IPS DF 4.7 (cell line): ENCODE measurements around the gene CBX7.

Experiments used
- DNase-seq: peaks from one replicate; pipeline ENCODE4 v3.0.0-alpha.2; 2013; ENCODE audit warnings: low spot score; ENCODE audit errors: extremely low read depth

The CBX7 gene

DNA sequence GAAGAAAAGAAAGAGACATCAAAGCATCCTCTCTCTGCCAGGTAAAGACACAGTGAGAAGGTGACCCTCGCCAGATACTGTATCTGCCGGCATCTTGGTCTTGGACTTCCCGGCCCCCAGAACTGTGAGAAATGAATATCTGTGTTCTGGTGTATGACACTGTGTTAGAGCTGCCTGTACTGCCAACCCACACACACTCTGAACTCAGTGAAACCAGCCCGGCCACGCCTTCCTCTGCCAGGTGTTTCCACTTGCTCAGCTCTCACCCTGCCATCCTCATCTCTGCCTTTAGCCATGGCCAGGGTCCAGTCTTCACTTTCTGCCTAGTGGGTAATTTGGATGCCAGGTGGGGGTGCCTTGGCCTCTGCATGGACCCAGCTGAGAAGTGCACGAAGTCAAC, 24.0 kb downstream of the CBX7 start:
- no peak for DNase-seq

DNA sequence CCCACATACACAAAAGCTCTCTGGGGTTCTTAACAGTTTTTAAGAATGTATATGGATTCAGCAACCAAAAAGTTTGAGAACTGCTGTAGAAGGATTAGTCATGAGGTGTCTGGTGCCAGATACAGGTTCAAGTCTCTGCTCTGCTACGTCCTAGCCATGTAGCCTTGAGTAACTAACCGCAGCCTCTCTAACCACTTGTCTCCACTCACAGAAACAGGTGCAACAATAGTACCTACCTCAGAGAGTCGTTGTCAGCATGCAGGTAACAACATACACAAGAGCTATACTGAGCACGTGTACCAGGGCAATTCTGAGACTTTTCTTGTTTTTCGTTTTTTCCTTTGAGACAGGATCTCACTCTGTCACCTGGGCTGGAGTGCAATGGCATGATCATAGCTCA, 26.9 kb downstream of the CBX7 start:
- DNase-seq = no peak

DNA sequence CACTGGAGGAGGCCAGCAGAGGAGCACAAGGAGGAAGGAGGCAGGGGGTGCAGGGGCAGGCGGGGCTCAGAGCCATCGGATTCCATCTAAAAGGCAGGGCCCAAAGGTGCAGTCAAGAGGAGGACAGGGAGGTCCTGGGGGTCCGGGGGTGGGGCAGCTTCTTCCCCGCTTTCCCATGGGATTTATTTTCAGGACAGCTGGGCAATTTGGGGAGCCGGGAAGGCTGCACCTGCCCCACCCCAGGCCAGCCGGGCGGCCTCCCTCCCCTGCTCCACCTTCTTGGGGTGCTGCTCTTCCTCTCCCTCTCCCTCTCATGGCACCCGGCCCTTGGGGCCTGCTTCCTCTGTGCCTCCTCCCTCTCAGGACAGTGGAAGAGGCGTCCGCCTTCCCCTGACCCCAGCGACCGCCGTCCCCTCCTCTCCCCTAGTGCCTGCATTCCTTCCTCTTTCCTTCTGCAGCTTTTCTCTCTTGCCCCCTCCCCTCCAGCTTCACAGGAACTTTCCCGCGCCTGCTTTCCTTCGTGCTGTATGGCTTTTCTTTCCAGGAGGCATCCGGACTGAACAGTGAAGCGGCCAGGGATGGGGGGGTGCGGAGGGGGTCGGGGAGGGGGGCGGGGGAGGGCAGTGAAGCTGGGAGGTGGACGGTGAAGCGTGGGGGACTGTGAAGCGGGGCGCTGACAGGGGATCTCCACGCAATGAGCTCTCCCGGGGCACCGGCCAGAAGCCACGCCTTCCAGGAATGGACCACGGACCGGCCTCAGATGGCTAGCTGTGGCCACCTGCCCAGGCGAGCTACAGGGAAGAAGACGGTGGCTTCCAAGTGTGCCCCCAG, 28.5 kb downstream of the CBX7 start:
- DNase-seq = no peak

DNA sequence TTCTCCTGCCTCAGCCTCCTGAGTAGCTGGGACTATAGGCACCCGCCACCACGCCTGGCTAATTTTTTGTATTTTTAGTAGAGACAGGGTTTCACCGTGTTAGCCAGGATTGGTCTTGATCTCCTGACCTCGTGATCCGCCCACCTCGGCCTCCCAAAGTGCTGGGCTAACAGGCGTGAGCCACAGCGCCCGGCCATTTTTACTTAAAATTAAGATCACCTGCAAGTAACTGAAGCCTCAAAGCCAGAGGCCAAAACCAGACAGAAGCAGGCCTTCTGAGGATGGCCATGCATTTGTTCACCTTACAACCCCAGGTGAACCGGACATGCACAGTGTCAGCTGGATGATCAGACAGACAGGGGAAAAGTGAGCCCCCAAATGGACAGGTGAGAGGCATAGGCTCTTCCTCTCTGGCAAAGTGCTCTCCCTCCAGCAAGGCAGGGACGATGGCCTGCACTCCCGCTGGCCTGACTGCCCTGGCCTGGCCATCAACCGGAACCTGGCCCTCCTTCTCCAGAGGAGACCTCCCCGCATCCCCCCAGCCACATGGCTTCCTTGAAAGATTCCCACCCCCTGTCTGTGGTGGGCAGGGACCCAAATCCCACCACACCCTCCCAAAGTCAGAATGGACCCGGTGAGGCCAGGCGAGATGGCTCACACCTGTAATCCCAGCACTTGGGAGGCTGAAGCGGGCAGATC, 29.6 kb downstream of the CBX7 start:
- no peak for DNase-seq

DNA sequence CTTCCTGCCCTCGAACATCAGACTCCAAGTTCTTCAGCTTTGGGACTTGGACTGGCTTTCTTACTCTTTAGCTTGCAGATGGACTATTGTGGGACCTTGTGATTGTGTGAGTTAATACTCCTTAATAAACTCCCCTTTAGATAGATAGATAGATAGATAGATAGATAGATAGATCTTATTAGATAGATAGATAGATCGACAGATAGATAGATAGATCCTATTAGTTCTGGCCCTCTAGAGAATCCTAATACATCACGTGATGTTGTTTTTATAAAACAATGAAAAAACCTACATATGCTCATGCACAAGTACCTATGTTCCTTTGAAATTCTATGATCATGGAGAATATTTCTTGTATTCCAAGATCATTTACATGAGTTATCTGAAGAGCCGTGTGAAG, 31.5 kb downstream of the CBX7 start:
- DNase-seq = no peak

DNA sequence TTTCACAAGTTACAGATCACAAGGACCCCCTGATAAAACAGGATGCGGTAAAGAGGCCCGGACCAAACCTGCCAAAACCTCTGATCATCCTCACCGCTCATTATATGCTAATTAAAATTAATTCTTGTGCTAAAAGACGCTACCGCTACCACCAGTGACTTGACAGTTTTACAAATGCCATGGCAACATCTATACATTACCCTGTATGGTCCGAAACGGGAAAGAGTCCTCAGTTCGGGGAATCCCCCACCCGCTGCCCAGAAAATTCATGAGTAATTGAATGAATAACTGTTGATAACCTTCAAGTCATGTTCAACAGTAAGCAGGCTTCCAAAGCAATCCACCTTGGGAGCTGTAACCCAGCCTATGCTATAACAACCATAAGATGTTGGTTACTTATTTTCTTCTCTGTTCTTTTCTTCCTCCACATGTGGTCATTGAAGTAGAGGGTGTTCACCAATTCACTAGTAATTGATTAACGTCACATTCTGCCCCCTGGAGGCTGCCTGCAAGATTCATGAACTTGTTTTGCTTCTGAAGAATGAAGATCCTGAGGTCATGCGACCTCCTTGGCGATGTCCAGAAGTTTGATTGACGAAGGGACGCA, 34.8 kb downstream of the CBX7 start:
- no peak for DNase-seq

DNA sequence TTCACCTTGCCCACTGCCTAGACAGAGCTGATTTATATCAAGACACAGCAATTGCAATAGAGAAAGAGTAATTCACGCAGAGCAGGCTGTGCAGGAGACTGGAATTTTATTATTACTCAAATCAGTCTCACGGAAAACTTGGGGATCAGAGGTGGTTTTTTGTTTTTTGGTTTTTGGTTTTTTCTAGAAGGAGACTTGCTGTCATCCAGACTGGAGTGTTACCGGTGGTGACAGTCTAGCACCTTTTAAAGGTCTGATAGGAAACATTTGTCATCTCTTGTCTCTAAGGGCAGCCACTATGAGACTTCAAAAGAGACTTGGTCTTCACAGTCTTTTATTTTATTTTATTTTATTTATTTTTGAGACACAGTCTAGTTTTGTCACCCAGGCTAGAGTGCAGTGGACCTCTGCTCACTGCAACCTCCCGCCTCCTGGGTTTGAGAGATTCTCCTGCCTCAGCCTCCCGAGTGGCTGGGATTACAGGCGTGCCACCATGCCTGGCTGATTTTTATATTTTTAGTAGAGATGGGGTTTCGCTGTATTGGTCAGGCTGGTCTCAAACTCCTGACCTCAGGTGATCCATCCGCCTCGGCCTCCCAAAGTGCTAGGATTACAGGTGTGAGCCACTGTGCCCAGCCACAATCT, 36.4 kb downstream of the CBX7 start:
- no peak for DNase-seq

DNA sequence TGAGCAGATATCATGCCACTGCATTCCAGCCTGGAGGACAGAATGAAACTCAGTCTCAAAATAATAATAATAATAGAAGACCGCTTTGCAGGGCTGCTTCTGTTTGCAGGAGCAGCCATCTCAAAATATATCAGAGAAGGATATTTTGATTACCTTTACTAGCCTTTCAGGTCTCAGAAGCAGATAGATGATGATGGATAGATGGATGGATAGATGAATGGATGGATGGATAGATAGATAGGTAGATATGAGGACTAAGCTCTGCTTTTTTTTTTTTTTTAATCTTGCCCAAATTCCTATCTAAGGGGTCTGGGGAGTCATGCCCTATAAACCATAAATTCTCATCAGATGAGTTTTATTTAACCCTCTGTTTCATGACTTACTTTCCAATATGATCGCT, 36.9 kb downstream of the CBX7 start:
- no peak for DNase-seq

DNA sequence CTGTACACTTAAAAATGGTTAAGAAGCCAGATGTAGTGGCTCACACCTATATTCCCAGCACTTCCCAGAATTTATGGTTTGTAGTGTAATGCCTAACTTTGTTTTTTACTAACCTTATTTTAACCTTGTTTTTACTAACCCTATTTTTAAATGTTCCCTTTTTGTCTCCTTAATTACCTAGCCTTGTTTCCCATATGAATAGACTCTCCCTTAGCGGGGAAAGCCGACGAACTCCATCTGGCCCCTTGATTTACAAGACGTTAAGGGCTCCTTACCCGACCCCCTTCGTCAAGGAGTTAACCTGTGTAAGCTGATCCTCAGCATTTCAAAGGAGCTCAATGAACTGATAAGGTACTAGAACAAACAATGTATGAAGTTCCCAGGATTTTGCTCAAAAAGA, 38.4 kb downstream of the CBX7 start:
- DNase-seq = no peak

DNA sequence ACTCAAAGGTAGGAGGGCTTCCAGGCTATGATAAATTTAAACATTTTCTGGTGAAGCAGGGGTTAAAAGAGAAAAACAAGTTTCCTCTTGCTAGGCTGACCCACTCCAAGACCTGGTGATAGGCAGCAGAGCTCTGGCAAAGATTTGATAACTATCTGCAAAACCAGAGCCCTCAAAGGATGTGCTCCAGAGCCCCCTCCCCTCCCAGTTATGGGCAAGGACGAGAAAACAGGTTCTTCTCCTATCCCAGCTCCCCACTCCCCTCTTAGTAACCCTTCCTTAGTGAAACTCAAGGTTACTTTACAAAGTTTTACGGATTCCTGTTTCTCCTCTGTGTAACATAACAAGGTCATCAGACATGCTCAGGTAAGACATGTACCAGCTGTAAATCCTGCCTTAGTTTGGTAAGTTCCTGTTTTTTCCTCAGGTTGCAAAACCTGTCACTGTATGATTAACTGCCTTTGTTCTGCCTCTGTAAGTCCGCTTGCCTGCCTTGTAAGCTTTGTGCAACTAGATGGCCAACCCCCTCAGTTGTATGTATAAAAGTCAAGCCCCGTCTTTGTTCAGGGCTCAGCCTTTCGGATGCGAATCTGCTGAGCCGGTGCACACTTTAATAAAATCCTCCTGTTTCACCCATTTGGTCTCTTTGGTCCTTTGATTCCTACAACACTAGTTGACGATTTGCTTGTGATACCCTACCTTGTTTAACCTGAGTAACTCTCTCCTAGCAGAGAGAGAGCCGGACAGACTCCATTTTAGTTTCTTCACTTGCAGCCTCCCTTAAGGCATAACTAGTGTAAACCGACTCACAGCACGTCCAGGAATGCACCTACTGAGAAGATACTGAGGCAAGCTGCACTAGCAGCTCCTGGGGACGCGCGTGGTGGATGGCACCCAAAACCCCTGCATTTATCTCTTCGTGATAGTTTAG, 41.6 kb downstream of the CBX7 start:
- no peak for DNase-seq

DNA sequence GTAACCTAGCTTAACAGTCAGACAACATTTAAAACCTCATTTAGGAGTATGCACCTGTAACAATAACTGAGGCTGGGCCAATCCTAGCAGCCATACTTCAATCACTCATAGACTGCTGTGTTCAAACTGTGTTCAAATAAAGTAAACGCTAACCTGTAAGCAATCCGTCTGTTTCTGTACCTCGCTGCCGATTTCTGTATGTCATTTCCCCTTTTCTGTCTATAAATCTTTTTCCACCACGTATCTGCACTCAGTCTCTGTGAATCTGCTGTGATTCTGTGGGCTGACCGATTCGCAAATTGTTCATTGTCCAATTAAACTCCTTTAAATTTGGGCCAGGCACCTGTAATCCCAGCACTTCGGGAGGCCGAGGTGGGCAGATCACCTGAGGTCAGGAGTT, 43.1 kb downstream of the CBX7 start:
- DNase-seq = no peak

DNA sequence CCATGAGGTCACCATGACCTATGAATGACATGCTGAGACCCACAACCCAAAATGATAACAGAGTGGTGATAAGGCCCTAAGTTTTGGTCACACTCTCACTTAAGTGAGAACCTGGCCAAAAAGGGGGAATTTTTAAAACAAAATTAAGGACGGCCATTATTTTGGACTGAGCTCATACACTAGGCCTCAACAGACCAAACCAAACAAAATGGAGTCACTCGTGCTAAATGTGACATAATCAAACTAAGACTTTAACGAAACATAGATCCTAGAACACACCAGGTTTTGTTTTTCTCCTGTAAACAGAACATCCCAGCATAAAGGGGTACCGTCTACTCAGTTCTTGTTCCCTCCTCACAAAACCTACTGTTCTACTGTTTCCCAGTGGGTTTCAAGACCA, 44.0 kb downstream of the CBX7 start:
- no peak for DNase-seq

DNA sequence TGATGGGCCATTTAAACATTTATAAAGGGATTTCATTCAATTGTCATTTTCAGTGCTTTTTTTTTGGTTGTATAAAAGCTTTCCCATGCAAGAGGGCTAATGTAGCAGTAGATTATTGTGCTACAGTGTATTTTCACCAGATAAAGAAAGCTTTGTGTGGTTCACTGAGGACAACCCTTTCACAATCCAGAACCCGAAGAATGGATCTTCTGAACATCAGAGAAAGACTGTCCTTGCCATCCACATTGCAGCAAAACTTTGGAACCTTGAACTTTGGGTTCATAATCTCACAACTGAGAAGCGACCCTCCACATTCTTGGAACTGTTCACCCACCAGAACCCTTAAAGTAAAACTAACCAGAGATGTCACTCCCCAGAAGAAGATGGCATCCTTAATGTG, 46.2 kb downstream of the CBX7 start:
- DNase-seq = no peak

DNA sequence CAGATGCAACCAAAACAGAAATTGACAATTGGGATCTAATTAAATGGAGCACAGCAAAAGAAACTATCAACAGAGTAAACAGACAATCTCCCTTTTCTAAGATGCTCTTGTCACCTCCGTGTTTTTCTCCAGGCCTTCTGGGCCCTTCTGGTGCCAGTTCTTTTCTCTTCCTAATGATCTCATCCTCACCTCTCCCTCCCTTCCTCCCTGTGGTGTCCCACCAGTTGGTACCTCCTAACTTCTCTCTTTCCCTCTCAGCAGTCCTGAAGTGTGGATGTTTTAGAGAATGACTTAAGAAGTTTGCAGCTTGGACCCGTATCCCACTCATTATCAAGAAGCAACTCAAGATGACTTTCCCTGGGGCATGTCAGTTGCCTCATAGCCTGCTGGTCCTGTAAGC, 49.0 kb downstream of the CBX7 start:
- DNase-seq = no peak

DNA sequence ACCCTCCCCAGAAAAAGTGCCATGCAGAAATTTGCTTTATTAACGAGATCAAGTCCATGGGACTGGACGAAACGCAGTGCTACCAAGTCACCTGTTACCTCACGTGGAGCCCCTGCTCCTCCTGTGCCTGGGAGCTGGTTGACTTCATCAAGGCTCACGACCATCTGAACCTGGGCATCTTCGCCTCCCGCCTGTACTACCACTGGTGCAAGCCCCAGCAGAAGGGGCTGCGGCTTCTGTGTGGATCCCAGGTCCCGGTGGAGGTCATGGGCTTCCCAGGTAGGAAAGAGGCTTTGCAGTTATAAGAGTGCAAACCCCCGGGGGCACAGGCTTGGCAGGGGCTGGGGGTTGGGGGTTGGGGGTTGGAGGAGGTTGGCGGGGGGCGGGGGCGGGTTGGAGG, 51.3 kb downstream of the CBX7 start:
- DNase-seq = no peak

DNA sequence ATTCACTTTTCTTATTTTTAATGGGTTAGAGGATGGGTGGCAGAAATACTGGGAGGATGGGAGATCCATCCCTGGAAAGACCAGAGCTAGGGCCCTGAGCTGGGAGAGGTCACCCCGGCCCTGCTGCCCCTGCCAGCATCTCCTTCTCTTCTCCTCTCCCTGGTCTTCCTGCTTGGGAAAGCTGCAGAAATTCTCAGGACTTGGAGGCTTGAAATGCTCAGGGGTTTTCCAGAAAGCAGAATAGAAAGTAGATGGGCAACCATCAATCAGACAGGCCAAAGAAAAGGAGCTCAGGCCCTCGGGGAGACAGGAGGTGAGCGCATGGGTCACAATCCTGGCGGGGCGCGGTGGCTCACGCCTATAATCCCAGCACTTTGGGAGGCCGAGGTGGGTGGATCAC, 53.9 kb downstream of the CBX7 start:
- no peak for DNase-seq

DNA sequence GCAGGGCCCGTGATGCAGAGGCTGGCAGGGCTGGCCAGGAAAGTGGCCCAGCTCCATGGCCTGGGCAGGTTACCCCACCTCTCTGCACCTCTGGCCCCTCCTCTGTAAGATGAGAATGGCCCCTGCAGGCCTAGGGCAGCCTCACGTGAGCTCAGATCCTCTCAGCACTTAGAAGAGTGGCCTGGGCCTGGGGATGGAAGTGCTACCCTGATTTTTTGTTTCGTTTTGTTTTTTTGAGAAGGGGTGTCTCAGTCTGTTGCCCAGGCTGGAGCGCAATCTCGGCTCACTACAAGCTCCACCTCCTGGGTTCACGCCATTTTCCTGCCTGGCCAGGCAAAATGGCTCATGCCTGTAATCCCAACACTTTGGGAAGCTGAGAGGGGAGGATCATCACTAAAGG, 54.5 kb downstream of the CBX7 start:
- DNase-seq = no peak

DNA sequence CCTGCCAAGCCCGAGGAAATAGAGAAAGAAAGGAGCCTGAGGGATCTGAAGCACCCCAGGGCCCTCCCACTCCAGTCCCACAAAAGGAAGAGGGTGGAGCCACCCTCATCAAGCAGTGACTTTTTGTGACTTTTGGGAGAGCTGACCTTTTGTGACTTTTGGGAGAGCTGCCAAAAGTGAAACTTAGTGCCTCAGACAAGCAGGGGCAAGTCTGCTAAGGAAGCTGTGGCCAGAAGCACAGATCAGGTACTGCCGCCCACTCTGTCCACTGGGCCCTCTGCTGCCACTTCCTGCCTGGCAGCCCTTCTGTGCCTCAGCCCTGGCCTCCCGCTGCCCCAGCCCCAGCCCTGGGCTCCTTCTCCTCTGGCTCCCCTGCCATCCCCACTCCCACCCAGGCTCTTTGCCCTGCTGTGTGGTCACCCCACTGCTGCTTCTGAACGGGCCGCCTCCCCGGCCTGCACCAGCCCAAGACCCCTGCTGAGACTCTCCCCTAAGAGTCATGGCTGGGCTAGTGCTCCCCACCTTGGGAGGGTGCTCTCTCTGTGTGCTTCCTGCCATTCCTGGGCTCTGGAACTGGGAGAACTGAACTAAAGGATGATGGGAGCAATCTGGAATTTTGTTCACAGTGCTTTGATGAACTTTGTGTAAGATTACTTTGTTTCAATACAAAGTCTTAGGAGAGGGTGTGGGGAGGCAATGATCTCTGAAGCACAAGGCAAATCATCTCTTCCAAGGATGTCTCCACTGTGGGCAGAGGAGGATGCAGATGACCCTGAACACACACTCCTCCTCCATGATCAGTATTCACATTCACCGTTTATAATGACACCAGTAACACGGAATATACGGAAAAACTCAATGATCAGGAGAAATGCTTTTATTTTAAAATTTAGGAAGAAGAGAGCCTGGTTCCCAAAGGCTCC, 55.1 kb downstream of the CBX7 start, which contains the start of gene APOBEC3H:
Gene APOBEC3H (plus strand): TSS at position 147 of the 923 bp plus-strand sequence. CDS start 3,035 bp downstream, outside the sequence.
- DNase-seq = no peak

DNA sequence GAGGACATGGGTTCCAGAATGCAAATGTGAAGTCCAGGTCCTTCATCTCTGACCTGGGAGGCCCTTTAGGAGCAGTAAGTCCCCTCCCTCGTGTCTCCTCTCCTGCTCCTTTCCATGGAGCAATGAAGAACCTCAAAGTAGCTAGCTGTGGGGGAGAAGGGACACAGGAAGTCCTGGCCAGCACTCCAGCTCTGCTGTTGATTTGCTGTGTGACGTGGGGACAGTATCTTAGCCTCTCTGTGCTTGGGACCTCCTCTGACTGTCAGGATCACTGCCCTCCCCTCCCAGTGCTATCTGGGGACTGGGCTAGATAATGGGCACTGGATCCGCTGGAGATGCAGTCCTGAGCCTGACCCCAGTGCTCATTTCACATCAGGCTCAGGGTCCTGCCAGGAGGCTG, 56.5 kb downstream of the CBX7 start:
- DNase-seq = no peak
